Vagina (tissue), 2 donors: Measurements from ENCODE around the gene CYP19A1.

ENCODE experiments used
- POLR2A ChIP-seq, 2 donors: fragments of 450-650 bp; IDR thresholded peaks; one replicate each; pipeline ENCODE4 v1.6.1; 2017; ENCODE audit warnings: antibody characterized with exemption in 2 of 2, mild to moderate bottlenecking in 2 of 2, moderate library complexity in 2 of 2
- POLR2AphosphoS5 ChIP-seq, 2 donors: sonication (generic); formaldehyde crosslinking; IDR thresholded peaks; one replicate each; pipeline ENCODE4 v1.9.0; 2017; ENCODE audit warnings: antibody characterized with exemption in 2 of 2, mild to moderate bottlenecking in 2 of 2, low read depth in 1 of 2; ENCODE audit not compliant: insufficient read depth in 1 of 2
- TF ChIP-seq, protein P1 (sequence below), 3 experiments: fragments of 450-650 bp in 2 of 3; fragments of 200-600 bp in 1 of 3; sonication (generic) in 1 of 3; IDR thresholded peaks; one replicate each; pipeline ENCODE4 v1.5.1; 2017 to 2019; ENCODE audit warnings: antibody characterized with exemption in 3 of 3, mild to moderate bottlenecking in 2 of 3, moderate library complexity in 2 of 3

DNA sequence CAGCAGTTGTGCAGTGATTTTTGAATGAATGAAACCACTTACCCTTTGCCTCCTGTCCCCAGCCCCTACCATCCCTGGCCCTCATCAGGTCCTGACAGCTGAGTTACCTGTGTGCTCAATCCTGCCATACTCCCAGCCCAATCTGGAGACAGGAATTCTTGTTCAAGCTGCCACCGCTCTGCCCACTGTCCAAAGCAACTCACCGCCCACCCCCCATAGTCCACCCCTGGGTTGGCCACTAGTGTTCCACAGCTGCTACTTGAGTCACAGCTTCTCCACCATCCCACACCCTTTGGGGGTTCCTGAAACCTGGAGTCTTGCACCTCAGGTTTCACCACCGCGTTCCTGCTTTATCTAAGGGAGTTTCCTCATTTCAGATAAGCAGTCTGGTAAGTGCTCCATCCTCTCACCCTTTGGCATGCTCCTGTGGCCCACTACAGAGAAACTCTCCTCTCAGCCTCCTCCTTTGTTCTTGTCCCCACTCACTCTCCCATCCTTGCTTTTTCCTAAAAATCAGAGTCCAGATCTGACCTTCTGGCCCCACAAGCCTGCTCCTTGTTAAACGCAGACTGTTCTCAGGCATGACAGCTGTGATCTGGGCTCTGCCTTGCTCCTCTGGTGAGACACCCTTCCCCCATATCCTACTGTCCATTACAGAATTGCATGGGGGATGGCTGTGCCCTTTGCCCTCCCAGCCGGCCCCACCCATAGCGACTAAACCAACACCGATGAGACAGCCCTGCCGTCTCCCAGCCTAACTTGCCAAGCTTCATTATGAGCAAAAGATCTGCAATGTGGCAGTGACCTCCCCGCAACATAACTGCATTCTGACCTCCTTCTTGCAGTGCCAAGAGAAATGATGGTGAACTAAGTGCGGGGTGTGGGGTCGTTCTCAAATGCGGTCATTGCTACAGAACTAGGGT, 50.0 kb downstream of the CYP19A1 start:
- TF ChIP-seq POLR2A (IDR thresholded peaks at IDR 0.05) (no peak), POLR2AphosphoS5 (IDR thresholded peaks at IDR 0.05; ENCODE audit: insufficient read depth in 1 of 2, low read depth in 1 of 2) (no peak)
- TF ChIP-seq, protein P1, sequence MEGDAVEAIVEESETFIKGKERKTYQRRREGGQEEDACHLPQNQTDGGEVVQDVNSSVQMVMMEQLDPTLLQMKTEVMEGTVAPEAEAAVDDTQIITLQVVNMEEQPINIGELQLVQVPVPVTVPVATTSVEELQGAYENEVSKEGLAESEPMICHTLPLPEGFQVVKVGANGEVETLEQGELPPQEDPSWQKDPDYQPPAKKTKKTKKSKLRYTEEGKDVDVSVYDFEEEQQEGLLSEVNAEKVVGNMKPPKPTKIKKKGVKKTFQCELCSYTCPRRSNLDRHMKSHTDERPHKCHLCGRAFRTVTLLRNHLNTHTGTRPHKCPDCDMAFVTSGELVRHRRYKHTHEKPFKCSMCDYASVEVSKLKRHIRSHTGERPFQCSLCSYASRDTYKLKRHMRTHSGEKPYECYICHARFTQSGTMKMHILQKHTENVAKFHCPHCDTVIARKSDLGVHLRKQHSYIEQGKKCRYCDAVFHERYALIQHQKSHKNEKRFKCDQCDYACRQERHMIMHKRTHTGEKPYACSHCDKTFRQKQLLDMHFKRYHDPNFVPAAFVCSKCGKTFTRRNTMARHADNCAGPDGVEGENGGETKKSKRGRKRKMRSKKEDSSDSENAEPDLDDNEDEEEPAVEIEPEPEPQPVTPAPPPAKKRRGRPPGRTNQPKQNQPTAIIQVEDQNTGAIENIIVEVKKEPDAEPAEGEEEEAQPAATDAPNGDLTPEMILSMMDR (IDR thresholded peaks at IDR 0.05), result no peak
